ENCODE data around the gene MAN1C1.

MAN1C1 gene

DNA sequence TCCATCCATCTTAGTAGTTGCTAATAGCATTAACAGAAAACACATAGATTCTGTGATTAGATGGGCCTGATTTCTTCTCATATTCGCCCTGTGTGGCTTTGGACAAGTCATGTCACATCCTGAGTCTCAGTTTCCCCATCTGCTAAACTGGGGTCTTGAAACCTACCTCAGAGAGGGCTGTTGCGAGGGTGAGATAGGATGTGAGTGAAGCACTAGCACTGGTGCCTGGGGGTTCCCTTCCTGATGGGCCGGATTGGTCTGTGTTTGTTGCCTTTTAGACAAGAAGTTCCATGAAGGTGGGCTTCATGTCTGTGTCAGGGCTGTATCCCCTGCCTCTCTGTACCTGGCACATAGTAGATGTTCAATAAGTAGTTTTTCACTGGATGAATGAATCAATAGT lies 3.5 kb upstream of the MAN1C1 start:
- DNase-seq (ENCODE audit: low read depth in 2 of 3, low spot score in 2 of 3) = no peak

DNA sequence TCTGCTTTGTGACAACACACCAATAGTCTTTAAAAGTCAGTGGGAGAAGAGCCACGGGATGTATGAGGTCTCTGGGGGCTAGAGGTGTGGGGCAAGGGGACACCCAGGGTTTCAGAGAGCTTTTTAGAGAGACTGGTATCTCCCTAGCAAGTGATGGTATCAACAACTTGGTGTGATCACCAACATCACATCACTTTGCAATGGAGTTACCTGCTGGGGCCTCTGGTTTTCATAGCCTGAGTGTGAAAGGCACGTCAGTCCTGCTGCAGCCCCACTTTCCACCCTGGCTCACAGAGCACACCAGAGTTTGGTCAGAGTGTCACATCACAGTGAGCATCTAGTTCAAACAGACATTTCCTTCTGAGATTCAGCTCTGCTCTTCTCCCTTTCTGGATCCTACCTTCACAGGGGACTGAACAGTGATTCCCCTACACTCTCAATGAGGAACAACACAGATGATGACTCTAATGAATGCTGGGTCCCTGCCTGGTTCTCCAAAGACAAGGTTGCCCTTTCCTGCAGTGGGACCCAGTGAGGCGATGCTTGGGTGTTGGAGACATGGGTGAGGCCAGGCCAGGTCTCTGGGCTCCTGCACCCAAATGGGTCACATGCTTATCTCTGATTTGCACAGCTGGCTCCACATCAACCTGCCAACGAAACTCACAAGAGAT lies 2.0 kb upstream of the MAN1C1 start:
- DNase-seq (ENCODE audit: low read depth in 2 of 3, low spot score in 2 of 3) = no peak

DNA sequence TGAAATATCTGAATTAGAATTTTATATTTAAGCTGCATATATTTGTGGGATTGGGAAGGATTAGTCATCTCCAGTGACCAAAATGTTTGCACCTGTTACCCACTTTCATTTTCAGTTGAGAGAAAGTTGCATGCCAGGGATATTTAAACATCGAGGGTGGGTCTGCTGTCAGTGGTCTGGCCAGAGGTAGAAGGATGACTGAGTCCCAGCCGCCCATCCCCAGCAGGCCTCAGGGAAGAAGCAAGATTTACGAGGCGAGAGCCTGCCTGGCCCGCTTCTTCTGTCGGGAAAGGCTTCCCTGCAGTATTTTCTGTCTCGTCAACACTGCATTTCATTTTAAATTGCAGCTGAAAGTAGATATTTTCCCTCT lies 1.4 kb upstream of the MAN1C1 start:
- DNase-seq (ENCODE audit: low read depth in 2 of 3, low spot score in 2 of 3) = no peak

DNA sequence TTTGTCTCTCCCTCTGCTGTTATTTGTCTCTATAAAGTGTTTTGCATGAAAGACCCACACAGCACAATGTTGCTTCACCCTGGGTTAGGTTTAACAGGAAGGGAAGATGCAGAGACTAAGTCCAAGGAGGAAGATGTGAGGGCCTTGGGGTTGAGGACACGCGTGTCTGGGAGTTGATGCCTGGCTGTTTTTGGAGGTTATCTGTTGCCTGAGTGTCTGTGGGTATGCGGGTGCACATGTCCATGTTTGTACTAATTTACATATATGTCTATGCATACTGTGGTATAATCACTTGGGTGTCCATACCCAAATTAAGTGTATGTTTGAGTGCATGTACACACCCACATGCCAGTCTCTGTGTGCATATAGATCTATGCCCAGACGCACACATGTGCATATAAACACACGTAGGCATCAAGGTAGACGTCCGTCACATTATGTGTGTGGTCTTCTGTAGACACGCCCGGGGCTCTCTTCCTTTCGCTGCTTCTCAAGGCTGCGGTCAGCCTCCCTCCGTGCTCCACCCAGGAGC lies 962 bp upstream of the MAN1C1 start:
- no peak for DNase-seq (ENCODE audit: low read depth in 2 of 3, low spot score in 2 of 3)

DNA sequence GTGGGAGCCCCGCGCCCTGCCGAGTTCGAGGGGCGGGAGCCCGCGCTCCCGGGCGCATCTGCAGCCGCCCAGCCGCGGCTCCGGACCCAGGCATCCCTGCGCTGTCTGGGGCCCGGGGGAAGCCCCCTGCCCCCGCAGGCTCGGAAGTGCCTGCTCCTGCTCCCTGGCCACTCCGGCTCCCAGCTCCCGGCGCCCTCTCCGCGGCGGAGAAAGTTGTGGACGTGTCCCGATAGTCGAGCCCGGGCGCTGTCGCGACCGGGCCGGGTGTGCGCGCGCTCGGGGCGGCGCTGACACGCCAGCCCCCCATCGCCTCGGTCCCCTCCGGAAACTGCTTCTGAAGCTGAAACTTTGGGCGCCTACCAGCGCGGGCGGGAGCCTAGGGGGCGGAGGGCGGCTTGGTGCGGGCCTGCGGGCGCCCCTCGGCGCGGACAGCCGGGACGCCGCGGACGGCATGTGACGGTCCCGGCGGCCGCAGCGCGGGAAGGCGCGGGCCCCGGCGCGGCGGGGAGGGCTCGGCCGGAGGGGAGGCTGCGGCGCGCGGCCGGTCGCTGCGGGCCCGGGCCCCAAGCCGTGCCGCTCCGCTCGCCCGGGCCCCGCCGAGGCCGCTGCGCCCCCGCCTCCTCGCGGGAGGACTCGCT lies 515 bp downstream of the MAN1C1 start:
- DNase-seq (ENCODE audit: low read depth in 2 of 3, low spot score in 2 of 3) = no peak

DNA sequence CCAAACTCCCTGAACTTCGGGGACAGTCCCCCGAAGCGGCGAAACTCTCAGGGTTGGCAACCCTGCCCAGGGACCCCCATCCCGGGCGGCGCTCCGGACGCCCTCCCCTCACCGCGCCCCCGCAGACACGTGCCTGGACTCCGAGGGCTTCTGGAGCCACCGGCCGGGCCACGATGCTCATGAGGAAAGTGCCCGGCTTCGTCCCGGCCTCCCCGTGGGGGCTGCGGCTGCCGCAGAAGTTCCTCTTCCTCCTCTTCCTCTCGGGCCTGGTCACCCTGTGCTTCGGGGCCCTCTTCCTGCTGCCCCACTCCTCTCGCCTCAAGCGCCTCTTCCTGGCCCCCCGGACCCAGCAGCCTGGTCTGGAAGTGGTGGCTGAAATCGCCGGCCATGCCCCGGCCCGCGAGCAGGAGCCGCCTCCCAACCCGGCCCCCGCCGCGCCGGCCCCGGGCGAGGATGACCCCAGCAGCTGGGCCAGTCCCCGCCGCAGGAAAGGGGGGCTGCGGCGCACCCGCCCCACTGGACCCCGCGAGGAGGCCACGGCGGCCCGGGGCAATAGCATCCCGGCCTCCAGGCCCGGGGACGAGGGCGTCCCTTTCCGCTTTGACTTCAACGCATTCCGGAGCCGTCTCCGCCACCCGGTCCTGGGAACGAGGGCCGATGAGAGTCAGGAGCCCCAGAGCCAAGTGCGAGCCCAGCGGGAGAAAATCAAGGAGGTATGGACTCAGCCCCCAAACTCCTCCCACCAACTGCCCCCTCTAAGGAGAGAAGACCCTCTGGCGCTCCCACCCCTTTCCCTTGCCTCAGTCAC lies 1.2 kb downstream of the MAN1C1 start:
- DNase-seq (ENCODE audit: low read depth in 2 of 3, low spot score in 2 of 3) = no peak

DNA sequence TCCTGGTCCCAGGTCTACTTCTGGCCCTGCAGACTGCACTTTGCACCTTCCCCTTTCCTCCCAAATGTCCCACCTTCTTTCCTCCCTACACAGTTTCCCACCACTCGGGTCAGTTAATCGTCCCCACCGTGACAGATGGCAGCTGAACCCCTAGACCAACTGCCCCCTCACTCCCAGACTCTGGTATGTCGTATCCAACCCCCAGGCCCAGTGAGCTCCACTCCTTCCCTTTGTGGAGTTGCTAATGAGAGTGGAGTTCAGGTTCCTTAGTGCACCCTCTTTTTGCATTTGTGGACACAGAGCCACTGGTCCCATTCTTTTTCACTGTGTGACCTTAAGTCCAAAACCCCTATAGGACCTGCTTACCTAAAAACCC lies 1.8 kb downstream of the MAN1C1 start:
- no peak for DNase-seq (ENCODE audit: low read depth in 2 of 3, low spot score in 2 of 3)

DNA sequence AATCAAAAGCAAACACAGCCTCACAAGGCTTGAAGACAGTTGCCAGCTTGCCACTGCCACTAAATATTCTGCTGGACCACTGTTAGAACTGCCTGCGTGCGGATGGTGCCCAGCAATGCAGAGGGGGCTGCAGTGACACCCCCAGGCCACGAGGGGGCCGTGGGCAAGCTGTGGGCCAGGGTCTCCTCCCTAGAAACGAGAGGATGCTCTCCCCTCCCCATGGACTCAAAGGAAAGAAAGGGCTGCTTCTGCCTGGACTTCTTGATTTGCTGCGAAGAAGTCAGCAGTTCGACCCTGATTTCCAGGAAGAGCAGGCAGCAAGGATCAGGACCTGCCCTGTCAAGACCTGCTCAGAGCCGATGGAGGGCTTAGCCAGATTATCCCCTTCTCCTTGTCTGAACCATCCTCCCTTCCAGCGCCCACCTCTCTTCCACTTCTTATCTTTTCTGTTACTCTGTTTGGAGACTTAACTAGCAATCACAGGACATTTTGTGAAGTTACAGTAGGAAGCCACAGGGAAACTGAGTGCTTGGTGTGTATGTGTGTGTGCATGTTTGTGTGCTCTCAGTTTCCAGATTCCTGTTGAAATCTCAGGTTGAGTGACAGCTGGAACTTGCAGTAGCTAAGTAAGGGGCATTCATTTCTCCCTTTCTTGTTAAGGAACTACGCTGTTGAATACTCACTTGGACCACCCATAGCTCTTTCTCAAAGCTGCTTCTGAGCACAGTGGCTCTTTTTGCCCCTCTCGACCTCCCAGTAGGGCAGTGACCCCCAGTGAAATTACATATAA lies 2.7 kb downstream of the MAN1C1 start:
- DNase-seq (ENCODE audit: low read depth in 2 of 3, low spot score in 2 of 3) = no peak

DNA sequence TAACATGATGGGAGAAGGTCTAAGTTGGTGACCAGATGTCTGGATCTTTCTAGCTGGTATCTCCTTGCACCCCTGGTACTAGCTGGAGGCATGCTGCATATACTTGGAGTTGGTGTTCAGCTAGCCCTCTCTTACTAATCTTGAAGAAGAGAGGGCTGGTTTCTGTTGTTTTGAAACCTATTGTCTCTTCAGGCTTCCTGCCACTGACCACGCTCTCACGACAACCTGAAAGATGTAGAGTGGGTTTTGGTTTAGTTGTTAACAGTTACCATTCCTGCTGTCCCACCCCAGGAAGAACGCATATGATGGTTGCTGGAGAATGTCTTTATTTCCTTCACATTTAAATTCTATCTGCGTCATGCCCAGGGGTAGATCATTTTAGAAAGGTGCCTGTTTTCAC lies 3.6 kb downstream of the MAN1C1 start:
- DNase-seq (ENCODE audit: low read depth in 2 of 3, low spot score in 2 of 3) = no peak

DNA sequence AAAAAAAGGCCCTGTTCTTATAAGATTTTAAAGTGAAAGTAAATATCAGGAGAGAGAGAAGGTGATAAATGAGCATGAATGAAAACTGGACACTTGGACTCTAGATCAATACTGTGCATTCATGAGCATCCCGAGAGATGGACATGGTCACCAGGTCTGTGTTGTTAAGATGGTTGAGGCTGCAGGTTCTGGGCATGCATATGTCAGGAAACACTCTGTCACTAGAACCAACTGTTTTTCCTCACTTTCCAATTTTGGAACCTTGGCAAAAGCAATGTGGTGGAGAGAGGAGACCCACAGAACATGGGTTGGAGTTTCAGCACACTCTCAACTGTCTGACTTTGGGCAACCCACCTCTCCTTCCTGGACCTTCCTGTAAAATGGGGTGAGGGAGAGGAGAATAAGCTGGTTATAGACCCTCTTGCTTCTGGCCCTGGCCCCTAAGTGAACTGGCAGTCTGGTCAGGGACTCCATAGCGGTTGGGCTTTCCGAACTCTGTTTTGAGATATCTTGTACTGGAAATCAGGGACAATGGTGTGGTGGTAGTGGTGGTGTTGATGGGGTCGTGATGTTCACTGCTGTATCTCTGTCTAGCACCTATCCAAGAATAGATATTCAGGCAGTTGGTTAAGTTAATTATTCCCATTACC lies 4.2 kb downstream of the MAN1C1 start:
- DNase-seq (ENCODE audit: low read depth in 2 of 3, low spot score in 2 of 3) = no peak

DNA sequence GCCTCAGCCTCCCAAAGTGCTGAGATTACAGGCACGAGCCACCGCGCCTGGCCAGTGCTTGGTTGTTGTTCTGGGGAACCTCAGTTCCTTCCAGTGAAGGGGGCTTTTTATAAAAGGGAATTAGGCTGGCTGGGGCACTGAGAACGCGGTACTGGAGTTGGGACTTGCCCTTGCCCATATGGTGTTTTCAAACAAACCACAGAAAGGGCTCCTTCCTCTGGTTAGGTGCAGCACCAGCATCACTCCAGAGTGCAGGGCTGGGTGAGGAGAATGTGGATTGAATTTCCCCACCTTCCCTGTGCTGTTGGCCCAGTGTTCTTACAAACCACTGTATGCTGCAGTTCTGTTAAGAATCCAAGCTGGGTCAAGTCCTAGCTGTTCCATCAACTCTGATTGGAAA lies 5.3 kb downstream of the MAN1C1 start:
- DNase-seq (ENCODE audit: low read depth in 2 of 3, low spot score in 2 of 3) = no peak

DNA sequence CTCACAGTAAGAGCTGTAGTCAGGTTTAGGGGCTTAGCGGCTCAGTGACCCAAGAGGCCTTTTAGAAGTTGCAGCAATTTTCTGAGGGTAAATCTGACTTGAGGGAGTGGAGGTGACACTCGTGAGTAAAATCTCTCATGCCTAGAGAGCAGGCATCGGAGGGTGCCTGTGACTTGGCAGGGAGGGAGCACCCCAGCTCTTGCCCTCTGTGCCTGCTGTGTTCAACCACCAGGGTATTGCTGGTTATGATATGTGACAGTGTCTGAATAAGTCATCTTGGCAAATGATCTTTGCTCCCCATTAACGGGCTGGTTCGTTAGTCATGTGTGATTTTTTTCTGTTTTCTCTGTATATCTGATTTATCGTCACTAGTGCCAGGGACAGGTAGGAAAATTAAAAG lies 5.9 kb downstream of the MAN1C1 start:
- DNase-seq (ENCODE audit: low read depth in 2 of 3, low spot score in 2 of 3) = no peak

DNA sequence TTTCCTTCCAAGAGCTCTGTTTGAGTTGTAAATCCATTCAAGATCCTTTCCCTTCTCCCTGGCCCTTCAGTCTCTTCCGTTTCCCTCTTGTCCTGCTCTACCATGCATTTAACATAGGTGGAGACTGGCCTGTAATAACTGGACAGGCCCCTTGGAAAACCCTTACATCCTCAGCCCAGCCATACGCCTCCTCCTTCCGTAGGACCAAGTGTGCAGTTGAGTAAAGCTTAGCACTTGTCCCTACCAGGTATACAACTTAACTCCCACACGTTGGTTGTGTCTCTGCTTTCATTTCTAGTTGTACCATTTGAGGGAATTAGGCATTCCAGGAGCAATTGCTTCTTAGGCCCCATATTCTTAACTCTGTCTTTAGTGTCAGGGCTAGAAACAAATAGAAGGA lies 6.4 kb downstream of the MAN1C1 start:
- no peak for DNase-seq (ENCODE audit: low read depth in 2 of 3, low spot score in 2 of 3)

DNA sequence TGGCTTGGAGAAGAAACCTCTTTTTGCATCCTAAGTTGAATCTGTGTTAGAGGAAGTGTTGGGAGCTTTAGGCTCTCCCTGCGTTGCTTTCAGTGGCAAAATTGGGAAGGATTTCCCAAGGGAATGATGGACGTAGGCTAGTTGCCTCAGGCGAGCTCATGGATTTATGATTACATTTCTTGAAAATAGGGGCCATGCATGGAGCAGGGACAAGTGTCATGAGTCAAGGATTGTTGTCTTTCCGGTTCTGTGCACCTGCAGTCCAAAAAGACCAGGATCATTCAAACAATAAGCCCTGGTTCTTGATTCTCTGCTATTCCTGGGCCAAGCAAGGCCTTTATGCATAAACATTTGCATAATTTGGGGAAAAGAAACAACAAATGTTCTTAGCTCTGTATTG lies 7.1 kb downstream of the MAN1C1 start:
- no peak for DNase-seq (ENCODE audit: low read depth in 2 of 3, low spot score in 2 of 3)

DNA sequence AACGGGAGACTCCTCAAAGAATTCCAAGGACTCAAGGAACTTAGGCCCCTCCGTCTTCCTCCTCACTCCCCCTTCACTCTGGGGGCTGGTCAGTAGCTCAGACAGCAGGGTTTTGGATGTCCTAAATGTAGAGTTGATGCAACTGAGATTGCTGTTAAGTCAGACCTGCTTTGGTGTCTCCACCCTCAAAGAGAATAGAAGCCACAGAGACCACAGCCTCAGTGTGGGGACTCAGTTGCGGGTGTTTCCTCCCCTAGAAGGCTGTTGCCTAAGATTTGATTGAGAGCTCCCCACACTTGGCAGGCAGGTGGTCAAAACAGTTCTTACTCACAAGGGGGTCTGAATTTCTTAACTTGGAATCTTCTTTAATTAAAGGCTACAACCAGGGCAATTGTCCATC lies 7.6 kb downstream of the MAN1C1 start:
- DNase-seq (ENCODE audit: low read depth in 2 of 3, low spot score in 2 of 3) = no peak

DNA sequence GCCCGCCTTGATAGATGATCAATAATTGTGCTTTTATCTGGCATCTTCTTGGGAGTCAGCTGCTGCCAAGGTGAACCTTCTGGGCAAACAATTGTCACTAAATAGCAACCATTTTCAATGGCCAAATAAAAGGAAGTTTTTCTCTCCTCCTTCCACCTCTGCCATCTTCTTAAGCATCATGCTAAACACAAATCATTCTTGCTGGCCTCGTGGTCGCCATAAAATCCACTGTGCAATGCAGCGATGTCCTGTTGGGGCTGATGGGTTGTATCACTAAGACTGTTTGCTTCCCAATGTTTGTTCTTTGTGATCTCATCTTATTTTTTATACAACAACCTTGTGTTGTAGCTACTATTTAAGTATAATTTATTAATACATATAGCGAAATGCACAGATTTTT lies 8.0 kb downstream of the MAN1C1 start:
- no peak for DNase-seq (ENCODE audit: low read depth in 2 of 3, low spot score in 2 of 3)

DNA sequence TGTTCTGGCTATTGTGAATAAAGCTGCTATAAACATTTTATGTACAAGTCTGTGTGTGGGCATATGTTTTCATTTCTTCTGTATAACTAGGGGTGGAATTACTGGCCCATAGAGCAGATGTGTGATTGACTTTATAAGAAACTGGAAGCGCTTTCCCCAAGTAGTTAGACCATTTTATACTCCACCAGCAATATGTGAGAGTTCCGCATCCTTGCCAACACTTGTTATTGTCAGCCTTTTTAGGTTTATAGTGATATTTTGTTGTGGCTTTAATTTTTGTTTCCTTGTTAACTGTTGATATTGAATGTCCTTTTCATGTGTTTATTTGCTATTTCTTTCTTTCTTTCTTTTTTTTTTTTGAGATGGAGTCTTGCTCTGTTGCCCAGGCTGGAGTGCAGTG lies 9.4 kb downstream of the MAN1C1 start:
- DNase-seq (ENCODE audit: low read depth in 2 of 3, low spot score in 2 of 3) = no peak

DNA sequence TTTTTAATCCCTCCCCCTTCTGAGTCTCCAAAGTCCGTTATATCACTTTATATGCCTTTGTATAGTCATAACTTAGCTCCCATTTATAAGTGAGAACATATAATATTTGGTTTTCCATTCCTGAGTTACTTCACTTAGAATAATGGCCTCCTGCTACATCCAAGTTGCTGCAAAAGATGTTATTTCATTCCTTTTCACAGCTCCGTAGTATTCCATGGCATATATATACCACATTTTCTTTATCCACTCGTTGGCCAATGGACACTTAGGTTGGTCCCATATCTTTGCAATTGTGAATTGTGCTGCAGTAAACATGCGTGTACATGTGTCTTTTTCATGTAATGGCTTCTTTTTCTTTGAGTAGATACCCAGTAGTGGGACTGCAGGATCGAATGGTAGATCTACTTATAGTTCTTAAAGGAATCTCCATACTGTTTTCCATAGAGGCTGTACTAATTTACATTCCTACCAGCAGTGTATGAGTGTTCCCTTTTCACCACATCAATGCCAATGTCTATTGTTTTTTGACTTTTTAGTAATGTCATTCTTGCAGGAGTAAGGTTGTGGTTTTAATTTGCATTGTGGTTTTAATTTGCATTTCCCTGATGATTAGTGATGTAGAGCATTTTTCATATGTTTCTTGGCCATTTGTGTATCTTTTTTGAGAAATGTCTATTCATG lies 12.3 kb downstream of the MAN1C1 start:
- no peak for DNase-seq (ENCODE audit: low read depth in 2 of 3, low spot score in 2 of 3)

DNA sequence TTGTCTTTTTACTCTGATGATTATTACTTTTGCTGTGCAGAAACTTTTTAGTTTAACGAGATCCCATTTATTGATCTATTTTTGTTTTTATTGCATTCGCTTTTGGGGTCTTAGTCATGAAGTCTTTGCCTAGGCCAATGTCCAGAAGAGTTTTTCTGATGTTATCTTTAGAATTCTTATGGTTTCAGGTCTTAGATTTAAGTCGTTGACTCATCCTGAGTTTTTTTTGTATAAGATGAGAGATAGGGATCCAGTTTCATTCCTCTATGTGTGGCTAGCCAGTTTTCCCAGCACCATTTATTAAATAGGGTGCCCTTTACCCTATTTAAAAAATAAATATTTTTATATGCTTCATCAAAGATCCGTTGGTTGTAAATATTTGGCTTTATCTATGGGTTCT lies 13.2 kb downstream of the MAN1C1 start:
- no peak for DNase-seq (ENCODE audit: low read depth in 2 of 3, low spot score in 2 of 3)

DNA sequence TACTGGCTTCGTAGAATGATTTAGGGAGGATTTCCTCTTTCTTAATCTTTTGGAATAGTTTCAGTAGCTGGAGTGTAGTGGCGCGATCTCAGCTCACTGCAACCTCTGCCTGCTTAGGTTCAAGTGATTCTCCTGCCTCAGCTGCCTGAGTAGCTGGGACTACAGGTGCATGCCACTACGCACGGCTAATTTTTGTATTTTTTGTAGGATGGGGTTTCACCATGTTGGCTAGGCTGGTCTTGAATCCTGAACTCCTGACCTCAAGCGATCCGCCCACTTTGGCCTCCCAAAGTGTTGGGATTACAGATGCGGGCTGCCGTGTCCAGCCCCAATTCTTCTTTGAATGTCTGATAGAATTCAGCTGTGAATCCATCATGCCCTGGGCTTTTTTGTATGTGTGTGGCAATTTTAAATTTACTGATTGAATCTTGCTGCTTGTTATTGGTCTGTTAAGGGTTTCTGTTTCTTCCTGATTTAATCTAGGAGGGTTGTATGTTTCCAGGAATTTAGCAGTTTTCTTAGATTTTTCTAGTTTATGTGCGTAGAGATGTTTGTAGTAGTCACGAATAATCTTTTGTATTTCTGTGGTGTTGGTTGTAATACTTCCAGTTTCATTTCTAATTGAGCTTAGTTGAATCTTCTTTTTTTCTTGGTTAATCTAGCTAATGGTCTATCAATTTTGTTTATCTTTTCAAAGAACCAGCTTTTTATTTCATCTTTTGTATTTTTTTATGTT lies 15.3 kb downstream of the MAN1C1 start:
- DNase-seq (ENCODE audit: low read depth in 2 of 3, low spot score in 2 of 3) = no peak
